Omental fat pad (tissue), 4 donors: Measurements from ENCODE around the gene SLC26A9. TPM values are rescaled to one million over a fixed set of nuclear protein-coding genes. Genes with fewer than 3 reads are reported as not detected.

Experiments used
- ATAC-seq: fragments of 150-250 bp; one replicate; pipeline ENCODE4 v1.9.1; 2016; ENCODE audit warnings: mild to moderate bottlenecking, moderate library complexity; ENCODE audit not compliant: low FRiP score
- DNase-seq: peaks from one replicate; pipeline ENCODE4 v3.0.0-alpha.2; 2019; ENCODE audit warnings: low spot score
- CTCF ChIP-seq, 3 donors: fragments of 450-650 bp; IDR thresholded peaks; one replicate each; pipeline ENCODE4 v1.5.1; 2016 to 2017; ENCODE audit warnings: antibody characterized with exemption in 3 of 3, mild to moderate bottlenecking in 3 of 3, moderate library complexity in 2 of 3
- total RNA-seq, 4 donors: library from RNA; depleted of rRNA; stranded (reverse); fragments of >200 nt; gene quantifications; one replicate each; pipeline ENCODE4 v1.1.0, GENCODE V29; 2016

The SLC26A9 gene
- total RNA-seq, 4 donors from 2014 or later = 0.24 to 0.37 TPM; not detected in 2

- ATAC-seq (no peak), DNase-seq (no peak)
- no peak for TF ChIP-seq CTCF (IDR thresholded peaks at IDR 0.05)
Observed at GRCh38 chr1:205933671-205934618, 9.3 kb downstream of the SLC26A9 start.

DNA sequence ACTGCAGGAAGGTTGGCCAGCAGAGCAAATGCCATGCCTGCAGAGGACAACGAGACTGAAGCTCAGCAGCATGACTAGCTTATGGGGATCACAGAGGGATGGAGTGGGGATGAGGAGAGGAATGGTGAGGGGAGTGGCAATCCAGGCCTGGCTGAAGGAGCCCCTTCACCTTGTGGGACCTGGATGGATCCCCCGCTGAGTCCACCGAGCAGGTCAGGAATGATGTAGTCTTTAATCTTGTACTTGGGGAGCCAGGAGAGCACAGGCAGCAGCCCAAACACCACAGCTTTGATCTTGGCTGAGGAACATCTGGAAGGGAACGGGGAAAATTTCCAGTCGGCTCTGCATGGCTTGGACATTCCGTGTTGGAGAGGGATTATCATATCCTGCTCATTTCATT, 10.5 kb downstream of the SLC26A9 start:
- DNase-seq (no peak), ATAC-seq (no peak)
- no peak for TF ChIP-seq CTCF (IDR thresholded peaks at IDR 0.05)

DNA sequence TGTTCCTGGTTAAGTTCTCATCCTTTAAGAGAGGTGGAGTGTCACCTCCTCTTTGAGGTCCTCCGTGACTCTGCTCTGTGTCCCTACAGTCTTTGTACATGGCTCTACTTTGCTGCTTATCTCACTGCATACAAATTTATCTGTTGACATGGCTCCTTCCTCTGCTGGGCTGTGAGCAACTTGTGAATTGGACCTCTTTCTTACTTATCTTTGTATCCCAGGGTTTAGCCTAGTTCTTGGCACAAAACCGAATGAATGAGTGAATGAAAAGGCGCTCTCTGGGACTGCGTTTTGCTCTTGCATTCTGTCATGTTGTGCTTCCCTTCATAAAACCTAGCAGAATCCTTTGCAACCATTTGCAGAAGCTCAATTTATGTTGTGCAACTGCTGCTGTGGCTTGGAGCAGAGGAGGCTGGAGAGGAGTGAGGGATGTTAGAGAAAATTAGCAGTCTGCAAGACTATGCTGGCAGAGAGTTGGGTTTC, 12.4 kb downstream of the SLC26A9 start:
- DNase-seq (no peak), ATAC-seq (no peak)
- TF ChIP-seq CTCF (IDR thresholded peaks at IDR 0.05) = no peak

GRCh38 chr1:205930195-205930577, 13.1 kb downstream of the SLC26A9 start:
- ATAC-seq (no peak), DNase-seq (no peak)
- TF ChIP-seq CTCF (IDR thresholded peaks at IDR 0.05) = no peak

DNA sequence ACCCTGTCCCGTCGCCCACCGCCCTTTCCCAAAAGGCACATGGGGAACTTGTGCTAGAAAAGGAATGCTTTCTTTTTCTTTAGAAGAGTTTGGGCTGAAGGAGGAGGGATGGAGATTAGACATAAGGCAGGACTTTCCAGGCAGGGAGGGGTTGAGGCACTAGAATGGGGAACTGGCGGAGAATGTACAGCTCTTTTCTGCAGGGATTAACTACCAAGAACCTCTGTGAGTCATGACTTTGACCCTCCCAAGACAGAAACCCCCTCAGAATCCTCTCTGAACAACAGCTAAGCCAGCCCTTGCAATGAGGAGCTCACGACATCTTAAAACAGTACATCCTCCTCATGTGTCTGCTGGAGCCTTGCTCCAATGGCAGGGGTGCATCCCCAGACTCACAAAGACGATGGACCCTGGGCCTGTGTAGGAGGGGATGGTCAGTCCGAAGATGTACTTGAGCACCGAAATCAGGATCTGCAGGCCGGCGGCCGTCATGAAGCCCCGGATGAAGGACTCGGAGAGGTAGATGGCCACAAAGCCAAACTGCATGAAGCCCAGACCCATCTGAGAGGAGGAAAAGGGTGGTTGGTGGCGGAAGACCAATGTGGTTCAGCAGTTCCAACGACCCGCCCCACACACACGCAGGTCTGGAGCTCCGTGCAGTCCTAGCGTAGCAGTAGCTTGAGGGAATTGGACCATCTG, 13.6 kb downstream of the SLC26A9 start:
- DNase-seq (no peak), ATAC-seq (no peak)
- no peak for TF ChIP-seq CTCF (IDR thresholded peaks at IDR 0.05)

GRCh38 chr1:205928317-205928716, 14.9 kb downstream of the SLC26A9 start:
- TF ChIP-seq CTCF (IDR thresholded peaks at IDR 0.05) = no peak
- no peak for ATAC-seq
- DNase-seq = no peak
